IPS-18c (cell line): ENCODE measurements around the gene PRAMEF11.
"Not testable (repeated sequence)": the region's sequence is repeated elsewhere in the genome, so short reads cannot be mapped to it uniquely, and the experiment has no call there.

Experiments
- H3K4me3 ChIP-seq: 2 replicates; pipeline ENCODE4 v1.7.0; 2013; ENCODE audit warnings: low read depth, mild to moderate bottlenecking, low read length, moderate library complexity; ENCODE audit not compliant: insufficient read depth
- H3K9me3 ChIP-seq: one replicate; pipeline ENCODE4 v1.6.1; 2013; ENCODE audit warnings: mild to moderate bottlenecking, low read length, moderate library complexity; ENCODE audit not compliant: control insufficient read depth, insufficient read depth

Gene PRAMEF11

DNA sequence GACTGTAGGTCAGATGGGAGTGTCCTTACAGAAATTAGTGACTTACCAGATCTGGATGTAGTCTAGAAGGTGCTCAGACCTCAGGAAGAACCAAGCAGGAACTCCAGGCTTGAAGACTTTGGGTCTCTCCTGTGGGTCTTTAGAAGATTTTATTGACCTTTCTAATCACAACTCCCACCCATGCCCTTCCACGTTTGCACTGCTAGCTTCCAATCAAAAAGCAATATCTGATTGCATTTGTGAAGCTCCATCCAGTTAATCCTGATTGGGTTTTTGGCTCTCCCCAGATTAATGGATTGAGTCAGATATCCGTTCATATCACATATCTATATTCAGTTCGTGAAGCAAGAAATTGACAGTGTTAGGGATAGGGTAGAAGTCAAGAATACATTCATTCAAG lies at the start of gene PRAMEF11:
Gene PRAMEF11, minus strand, starts transcription at position 101 of the 400 bp plus-strand sequence. CDS start 2,621 bp downstream, outside the sequence.
- not testable (repeated sequence) for H3K4me3 ChIP-seq, H3K9me3 ChIP-seq

DNA sequence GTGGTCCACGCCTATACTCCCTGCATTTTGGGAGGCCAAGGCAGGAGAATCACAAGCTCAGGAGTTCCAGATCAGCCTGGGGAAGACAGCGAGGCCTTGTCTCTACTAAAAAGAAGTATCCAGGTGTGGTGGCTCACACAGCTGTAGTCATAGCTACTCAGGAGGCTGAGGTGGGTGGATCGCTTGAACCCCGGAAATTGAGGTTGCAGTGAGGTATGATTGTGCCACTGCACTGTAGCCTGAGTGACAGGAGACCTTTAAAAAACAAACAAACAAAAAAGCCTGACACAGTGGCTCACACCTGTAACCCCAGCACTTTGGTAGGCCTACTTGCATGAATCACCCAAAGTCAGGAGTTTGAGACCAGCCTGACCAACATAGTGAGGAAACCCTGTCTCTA lies 47.2 kb upstream of the PRAMEF11 start:
- H3K9me3 ChIP-seq, H3K4me3 ChIP-seq: not testable (repeated sequence)

DNA sequence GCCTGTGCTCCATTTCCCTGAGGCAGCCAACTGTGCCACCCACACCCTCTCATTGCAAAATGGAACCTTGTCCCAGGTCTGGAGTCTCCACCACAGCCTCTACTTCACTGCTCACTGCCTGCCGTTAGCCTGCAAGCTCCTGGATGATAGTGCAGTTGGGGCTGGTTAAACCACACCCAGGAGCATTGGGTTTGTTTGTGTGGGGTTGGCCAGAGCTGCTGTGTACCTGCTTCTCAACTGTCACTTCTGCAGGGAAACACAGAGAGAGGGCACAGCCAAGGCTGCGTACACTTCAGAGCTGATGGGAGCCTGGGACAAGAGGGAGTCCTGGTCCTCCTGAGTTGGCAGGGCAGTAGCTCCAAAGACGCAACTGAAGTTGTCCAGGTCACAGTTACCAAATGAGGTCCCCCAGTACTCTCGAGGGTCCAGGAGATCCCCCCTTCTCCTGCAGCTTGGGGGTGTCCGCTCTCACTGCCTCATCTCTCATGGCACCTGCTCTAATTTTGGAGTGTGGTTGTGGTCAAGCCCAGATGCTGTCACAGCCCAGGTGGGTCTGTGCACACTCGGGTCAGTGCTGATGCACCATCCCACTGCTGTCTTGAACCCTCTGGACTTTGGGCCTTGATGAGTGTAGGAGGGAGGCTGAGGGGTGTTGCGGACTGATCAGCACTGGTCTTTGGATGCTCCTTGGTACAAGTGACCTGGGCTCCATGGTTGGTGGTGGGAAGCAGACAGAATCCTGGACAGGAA lies 32.1 kb upstream of the PRAMEF11 start:
- not testable (repeated sequence) for H3K4me3 ChIP-seq, H3K9me3 ChIP-seq

DNA sequence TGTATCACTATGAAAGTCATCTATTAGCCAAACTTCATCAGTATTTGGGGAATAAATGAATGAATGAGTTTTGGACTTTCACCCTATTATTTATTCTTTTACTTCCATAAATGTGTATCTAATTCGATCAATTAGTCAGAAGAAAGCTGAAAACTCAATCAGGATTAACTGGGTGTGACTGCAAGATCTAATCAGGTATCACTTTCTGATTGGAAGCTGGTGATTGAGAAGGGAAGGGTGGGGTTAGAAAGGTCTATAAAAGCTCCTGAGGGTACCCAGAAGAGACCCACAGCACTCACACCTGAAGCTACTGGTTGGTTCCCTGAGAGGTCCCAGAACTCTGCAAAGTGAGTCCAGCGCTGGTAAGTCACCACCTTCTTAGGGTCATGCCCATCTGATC lies 25.6 kb upstream of the PRAMEF11 start, which contains the start of gene PRAMEF2:
Gene PRAMEF2, plus strand, starts transcription at position 301 of the 400 bp plus-strand sequence. CDS start 1,924 bp downstream, outside the sequence.
- not testable (repeated sequence) for H3K9me3 ChIP-seq, H3K4me3 ChIP-seq

DNA sequence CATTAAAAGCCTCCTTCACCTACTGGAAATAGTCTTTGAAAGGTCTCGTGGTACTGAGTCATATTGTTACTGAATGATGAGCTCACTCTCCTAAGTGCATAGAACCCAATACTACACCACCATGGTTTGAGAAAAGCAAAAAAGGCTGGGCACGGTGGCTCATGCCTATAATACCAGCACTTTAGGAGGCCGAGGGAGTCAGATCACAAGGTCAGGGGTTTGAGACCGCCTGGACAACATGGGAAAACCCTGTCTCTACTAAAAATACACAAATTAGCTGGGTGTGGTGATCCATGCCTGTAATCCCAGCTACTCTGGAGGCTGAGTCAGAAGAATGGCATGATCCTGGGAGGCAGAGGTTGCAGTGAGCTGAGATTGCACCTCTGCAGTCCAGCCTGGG lies 20.6 kb upstream of the PRAMEF11 start:
- Histone ChIP-seq H3K4me3 (no peak overlapping the region), H3K9me3 (peaks cover 2% of the 10 kb centered on the region)

DNA sequence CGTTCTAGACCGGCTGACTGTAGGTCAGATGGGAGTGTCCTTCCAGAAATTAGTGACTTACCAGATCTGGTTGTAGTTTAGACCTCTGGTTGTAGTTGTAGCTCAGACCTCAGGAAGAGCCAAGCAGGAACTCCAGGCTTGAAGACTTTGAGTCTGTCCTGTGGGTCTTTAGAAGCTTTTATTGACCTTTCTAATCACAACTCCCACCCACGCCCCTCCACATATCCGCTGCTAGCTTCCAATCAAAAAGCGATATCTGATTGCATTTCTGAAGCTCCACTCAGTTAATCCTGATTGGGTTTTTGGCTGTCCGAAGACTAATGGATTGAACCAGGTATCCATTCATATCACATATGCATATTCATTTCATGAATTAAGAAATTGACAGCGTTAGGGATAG lies 17.4 kb upstream of the PRAMEF11 start, which contains the start of gene HNRNPCL1:
Gene HNRNPCL1, minus strand, starts transcription at position 101 of the 400 bp plus-strand sequence. CDS start 431 bp downstream, outside the sequence.
- not testable (repeated sequence) for H3K9me3 ChIP-seq, H3K4me3 ChIP-seq

DNA sequence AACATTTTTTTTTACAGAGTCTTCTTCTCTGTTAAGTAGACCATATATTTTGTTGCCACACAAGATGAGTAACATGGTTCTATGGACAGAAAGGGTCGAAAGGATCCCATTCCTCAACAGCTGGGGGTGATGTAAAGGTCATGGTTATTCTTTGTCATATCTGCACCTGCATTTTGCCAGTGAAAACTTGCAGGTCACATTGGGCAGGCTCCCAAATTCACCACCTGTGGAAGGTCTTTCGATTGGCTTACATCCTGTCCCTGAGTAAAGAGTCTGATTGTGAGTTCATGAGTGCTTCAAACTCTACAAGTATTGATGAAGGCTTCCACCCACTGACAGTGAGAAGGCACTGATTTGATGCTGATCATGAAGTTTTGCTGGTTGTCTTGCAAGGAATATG lies 2.0 kb upstream of the PRAMEF11 start:
- not testable (repeated sequence) for H3K9me3 ChIP-seq, H3K4me3 ChIP-seq

DNA sequence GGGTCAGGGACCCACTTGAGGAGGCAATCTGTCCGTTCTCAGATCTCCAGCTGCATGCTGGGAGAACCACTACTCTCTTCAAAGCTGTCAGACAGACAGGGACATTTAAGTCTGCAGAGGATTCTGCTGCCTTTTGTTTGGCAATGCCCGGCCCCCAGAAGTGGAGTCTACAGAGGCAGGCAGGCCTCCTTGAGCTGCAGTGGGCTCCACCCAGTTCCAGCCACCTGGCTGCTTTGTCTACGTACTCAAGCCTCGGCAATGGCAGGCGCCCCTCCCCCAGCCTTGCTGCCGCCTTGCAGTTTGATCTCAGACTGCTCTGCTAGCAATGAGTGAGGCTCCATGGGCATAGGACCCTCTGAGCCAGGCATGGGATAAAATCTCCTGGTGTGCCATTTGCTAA lies 12.1 kb downstream of the PRAMEF11 start:
- not testable (repeated sequence) for H3K9me3 ChIP-seq, H3K4me3 ChIP-seq

DNA sequence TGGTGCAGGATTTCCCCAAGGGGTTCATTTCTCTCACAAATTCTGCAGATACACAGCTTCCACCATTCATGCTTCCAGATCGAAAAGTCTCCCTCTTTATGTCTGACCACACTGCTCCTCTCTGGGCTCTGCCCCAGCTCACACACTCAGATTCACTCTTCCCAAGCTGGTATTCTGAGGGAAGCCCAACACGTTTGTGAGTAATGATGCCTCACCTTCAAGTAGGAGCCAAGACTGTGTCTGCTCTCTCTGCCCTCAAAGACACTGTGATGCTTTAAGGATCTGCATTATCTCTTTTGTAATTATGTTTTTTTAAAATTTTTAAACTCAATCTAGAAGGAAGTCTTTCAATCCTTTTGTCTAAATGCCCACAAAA lies 19.8 kb downstream of the PRAMEF11 start:
- Histone ChIP-seq H3K9me3 (peaks cover 8% of the 10 kb centered on the region), H3K4me3 (no peak overlapping the region)

DNA sequence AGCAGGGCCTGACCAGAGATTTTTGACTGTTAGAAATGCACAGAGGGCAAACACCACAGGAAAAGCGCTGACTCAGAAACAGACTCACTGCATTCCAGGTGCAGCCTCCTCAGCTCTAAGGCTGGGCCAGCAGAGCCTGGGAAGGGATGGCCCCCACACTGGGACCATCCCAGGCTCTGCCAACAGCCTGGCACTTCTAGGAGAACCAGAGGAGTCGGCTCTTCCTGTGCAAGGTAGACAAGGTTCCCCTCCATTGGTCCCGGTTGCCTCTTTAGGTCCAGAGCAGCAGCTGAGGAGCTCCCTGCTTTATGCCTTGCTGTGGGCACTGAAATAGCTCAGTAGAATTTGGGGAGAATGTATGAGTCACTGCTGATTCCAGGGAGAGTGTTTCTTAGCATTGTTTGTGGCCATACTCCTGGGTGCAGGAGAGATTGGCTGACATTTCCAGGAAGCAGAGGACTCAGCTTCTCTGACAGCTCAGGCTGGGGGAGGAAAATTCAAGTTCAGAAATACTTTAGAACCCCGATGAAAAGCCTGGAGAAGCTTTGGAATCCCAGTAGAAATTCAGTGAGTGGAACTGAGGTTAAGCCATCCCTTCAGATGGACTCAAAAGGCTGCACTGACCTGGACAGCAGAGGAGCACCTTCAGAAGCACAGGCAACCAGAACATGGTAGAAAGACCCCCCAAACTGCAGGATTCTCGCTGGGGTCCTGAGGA lies 20.4 kb downstream of the PRAMEF11 start:
- peaks cover 8% of the 10 kb centered on the region for H3K9me3 ChIP-seq
- H3K4me3 ChIP-seq, result no peak overlapping the region

DNA sequence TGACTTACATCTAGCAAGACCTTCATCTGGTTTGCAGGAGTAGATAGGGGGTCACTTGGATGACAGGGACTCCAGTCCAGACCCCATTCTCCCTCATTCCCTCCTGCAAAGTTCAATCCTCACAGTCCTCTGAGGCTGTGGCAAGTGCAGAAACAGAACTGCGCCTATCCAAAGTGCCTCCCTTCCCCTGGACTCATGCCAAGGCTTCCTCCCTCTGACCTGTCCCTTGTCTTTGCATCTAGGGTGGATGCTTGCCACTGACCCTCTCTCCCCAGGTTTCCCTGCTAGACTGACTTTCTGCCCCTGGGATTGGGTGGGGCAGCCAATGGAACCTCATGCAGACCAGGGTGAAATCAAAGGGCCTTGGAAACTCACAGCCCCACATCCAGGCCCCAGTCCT lies 21.3 kb downstream of the PRAMEF11 start:
- no peak overlapping the region for H3K4me3 ChIP-seq

DNA sequence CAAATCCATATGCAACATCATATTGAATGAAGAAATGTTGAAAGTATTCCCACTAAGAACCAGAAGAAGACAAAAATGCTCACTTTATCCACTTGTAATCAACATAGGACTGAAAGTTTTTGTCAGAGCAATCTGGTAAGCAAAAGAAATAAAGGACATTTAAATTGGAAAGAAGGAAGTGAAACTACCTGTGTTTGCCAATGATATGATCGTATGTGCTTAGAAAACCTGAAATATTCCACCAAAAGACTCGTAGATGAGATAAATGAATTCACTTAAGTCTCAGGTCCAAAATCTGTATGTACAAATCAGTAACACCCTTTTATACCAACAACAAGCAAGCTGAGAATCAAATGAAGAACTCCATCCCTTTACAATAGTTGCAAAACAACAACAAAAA lies 31.5 kb downstream of the PRAMEF11 start:
- peaks cover 5% of the 10 kb centered on the region for H3K9me3 ChIP-seq
- H3K4me3 ChIP-seq, result no peak overlapping the region

More for the DNA sequence above, 21.3 kb downstream of the PRAMEF11 start:
- peaks cover 8% of the 10 kb centered on the region for H3K9me3 ChIP-seq

DNA sequence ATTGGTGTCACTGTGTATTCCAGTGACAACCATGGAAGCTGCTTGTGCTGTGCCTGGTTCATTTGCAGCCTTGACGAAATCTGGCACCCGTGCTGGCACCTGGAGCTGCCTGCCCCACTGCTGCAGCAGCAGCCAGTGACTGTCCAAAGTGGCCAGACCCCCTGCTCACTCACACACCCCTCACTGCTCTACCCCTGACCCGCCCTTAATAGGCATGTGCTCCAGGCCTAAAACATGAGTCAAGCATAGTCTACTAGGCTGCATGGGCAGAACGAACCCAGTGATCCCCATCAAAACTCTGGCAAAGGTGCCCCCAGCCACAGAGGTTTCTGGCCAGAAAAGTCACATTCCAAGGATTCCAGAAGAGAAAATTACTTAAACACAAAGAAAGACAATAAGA lies 32.3 kb downstream of the PRAMEF11 start:
- Histone ChIP-seq H3K4me3 (no peak overlapping the region), H3K9me3 (peaks cover 5% of the 10 kb centered on the region)

DNA sequence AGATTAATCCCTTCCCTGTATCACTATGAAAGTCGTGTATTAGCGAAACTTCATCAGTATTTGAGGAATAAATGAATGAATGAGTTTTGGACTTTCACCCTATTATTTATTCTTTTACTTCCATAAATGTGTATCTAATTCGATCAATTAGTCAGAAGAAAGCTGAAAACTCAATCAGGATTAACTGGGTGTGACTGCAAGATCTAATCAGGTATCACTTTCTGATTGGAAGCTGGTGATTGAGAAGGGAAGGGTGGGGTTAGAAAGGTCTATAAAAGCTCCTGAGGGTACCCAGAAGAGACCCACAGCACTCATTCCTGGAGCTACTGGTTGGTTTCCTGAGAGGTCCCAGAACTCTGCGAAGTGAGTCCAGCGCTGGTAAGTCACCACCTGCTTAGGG lies 40.1 kb downstream of the PRAMEF11 start, which contains the start of gene PRAMEF1:
Gene PRAMEF1, plus strand, starts transcription at position 301 of the 400 bp plus-strand sequence. CDS start 1,831 bp downstream, outside the sequence.
- not testable (repeated sequence) for H3K4me3 ChIP-seq, H3K9me3 ChIP-seq

DNA sequence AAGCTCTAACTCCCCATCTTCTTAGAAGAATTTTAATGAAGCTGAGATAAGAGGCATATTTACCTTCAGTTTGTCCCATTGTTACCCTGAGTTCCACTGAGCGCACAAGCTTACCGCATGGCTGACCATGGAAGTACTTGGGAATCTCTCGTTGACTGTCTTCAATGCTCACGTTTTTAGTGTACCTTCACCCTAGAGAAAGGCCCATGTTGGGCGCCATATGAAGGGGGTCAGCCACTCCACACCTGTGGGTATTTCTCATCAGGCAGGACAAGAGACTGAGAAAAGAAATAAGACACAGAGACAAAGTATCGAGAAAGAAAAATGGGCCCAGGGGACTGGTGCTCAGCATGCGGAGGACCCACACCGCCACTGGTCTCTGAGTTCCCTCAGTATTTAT lies 46.5 kb downstream of the PRAMEF11 start:
- not testable (repeated sequence) for H3K9me3 ChIP-seq, H3K4me3 ChIP-seq

DNA sequence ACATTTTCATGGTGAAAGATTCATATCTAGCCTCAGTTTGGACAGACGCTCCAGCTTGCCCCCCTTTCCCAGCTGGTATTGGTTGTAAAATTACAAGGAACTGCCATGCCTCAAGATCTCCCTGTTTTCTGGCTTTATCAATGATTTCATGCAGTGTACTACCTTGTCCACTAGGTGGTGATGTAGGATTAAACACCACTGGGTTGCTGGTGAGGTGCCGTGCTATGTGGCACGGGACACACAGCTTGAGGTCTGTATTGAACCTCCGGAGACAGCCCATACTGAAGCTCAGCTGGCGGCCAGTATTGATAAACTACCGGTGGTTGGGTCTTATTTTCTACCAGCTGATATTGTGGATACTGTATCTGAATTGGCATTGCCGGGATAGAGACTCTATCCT lies 47.4 kb downstream of the PRAMEF11 start:
- H3K4me3 ChIP-seq, H3K9me3 ChIP-seq: not testable (repeated sequence)

DNA sequence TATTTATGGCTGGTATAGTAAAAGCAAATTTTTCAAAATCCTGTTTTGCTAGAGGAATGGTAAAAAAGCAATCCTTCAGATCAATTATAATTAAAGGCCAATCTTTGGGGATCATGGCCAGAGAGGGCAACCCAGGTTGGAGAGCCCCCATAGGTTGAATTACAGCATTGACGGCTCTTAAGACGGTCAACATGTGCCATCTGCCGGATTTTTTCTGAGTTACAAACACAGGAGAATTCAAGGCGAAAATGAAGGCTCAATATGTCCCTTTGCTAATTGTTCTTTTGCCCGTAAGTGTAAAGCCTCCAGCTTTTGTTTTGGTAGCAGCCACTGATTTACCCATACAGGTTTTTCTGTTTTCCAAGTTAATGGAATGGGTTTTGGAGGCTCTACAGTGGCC lies 49.7 kb downstream of the PRAMEF11 start:
- not testable (repeated sequence) for H3K9me3 ChIP-seq, H3K4me3 ChIP-seq

DNA sequence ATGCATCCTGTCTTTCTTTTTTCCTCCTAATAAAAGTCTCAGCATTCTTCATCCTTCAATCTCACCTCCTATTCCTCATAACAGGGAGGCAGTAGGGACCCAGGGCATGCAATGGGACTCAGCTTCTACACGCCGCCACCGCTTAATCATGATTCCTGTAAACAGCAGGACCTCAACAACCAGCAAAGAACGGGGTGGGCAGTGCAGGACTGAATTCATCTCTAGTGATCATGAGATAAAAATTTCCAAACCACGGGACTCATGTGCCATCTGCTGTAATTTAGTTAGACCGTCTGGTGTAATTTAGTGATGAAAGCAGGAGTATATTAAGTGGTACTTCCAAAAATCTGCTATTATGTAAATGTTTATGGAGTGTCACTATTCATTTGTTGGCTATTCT lies 52.3 kb downstream of the PRAMEF11 start:
- Histone ChIP-seq H3K4me3 (no peak overlapping the region), H3K9me3 (no peaks in the 10 kb centered on the region)
